ENCODE results near the gene GARNL3. TPM values are rescaled to one million over a fixed set of nuclear protein-coding genes. Genes with fewer than 3 reads are reported as not detected.

Gene GARNL3
- total RNA-seq, 2 experiments from 2014 or later: 3.8 to 4.2 TPM

- ChIA-PET POLR2A (interaction anchor here (0.6 to 1.5 kb wide), 4 partner anchors 11 to 477 kb away, joined by 3 to 4 read pairs (median 3); no protein-coding TSS in a partner anchor), CTCF (interaction anchor here (0.8 to 1.8 kb wide), 2 partner anchors 8 to 135 kb away, joined by 3 to 7 read pairs; no protein-coding TSS in a partner anchor)
- Mint-ChIP-seq H3K9me3 (no peaks in the 10 kb centered on the region), H3K36me3 (ENCODE audit: low read depth) (no peaks in the 10 kb centered on the region), H3K27ac (no peak overlapping the region), H3K4me3 (no peak overlapping the region), H3K27me3 (peaks cover 16% of the 10 kb centered on the region), H3K4me1 (ENCODE audit: low read depth) (peaks cover 3% of the 10 kb centered on the region)
- TF ChIP-seq, protein P1, sequence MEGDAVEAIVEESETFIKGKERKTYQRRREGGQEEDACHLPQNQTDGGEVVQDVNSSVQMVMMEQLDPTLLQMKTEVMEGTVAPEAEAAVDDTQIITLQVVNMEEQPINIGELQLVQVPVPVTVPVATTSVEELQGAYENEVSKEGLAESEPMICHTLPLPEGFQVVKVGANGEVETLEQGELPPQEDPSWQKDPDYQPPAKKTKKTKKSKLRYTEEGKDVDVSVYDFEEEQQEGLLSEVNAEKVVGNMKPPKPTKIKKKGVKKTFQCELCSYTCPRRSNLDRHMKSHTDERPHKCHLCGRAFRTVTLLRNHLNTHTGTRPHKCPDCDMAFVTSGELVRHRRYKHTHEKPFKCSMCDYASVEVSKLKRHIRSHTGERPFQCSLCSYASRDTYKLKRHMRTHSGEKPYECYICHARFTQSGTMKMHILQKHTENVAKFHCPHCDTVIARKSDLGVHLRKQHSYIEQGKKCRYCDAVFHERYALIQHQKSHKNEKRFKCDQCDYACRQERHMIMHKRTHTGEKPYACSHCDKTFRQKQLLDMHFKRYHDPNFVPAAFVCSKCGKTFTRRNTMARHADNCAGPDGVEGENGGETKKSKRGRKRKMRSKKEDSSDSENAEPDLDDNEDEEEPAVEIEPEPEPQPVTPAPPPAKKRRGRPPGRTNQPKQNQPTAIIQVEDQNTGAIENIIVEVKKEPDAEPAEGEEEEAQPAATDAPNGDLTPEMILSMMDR (IDR thresholded peaks at IDR 0.05): no peak
- ATAC-seq: no peak
- DNase-seq: no peak
- intact Hi-C loops (cut with micrococcal nuclease): no loop called here
These were observed 55.0 kb downstream of the GARNL3 start for GRCh38 chr9:127319366-127320114.

- TF ChIP-seq, protein P1 (IDR thresholded peaks at IDR 0.05): no peak
- DNase-seq: no peak
- no peaks in the 10 kb centered on the region for H3K36me3 Mint-ChIP-seq (ENCODE audit: low read depth)
- POLR2A ChIA-PET: interaction anchor here (1.4 to 1.5 kb wide), 2 partner anchors 68 to 478 kb away, joined by 3 to 4 read pairs; no protein-coding TSS in a partner anchor
- intact Hi-C loops (cut with micrococcal nuclease): no loop called here
- peaks cover 3% of the 10 kb centered on the region for H3K4me1 Mint-ChIP-seq (ENCODE audit: low read depth)
- no peak for ATAC-seq
- CTCF ChIA-PET: interaction anchor here (1.0 to 1.8 kb wide), 3 partner anchors 9 to 98 kb away, joined by 3 to 7 read pairs (median 3); no protein-coding TSS in a partner anchor
- H3K9me3 Mint-ChIP-seq: no peaks in the 10 kb centered on the region
- H3K4me3 Mint-ChIP-seq: no peak overlapping the region
- H3K27me3 Mint-ChIP-seq: peaks cover 15% of the 10 kb centered on the region
- no peak overlapping the region for H3K27ac Mint-ChIP-seq
These were observed 55.5 kb downstream of the GARNL3 start for GRCh38 chr9:127320115-127320378.

DNA sequence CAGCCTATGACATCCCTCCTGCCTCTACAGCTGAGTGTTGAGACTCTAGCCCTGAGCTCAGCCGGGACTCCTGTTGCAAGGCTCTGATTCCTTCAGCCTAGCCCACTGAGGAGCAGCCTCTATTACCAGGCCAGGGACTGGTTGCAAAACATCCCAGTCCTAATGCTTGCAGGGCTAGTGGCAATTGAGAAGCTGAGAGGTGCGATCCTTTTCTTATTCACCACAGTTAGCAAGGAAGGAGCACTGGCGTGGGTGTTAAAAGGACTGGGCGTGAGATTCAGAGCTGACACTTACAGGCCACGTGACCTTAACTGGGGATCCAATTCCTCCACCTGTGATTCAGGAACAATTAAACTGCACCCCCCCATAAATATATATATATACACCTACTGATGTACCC is 58.8 kb downstream of the GARNL3 start:
- intact Hi-C loops (cut with micrococcal nuclease): no loop called here
- no peak for ATAC-seq

GRCh38 chr9:127330501-127330900 is 65.9 kb downstream of the GARNL3 start:
- ATAC-seq (no peak), DNase-seq (no peak)
- Mint-ChIP-seq H3K27ac (no peak overlapping the region), H3K4me3 (no peak overlapping the region), H3K27me3 (peaks cover 6% of the 10 kb centered on the region), H3K36me3 (ENCODE audit: low read depth) (no peaks in the 10 kb centered on the region), H3K4me1 (ENCODE audit: low read depth) (no peaks in the 10 kb centered on the region), H3K9me3 (no peaks in the 10 kb centered on the region)
- ChIA-PET CTCF (no interaction called here), POLR2A (no interaction called here)
- intact Hi-C loops (cut with micrococcal nuclease): no loop called here
- TF ChIP-seq, protein P1 (IDR thresholded peaks at IDR 0.05): no peak

More for the DNA sequence above, 58.8 kb downstream of the GARNL3 start:
- DNase-seq: no peak
- TF ChIP-seq, protein P1 (IDR thresholded peaks at IDR 0.05): no peak
- POLR2A ChIA-PET: no interaction called here
- CTCF ChIA-PET: interaction anchor here (2.3 kb wide), 1 partner anchor 12 kb away, joined by 6 read pairs; no protein-coding TSS in a partner anchor
- Mint-ChIP-seq H3K27me3 (peaks cover 14% of the 10 kb centered on the region), H3K27ac (no peak overlapping the region), H3K9me3 (no peaks in the 10 kb centered on the region), H3K4me3 (no peak overlapping the region), H3K36me3 (ENCODE audit: low read depth) (no peaks in the 10 kb centered on the region), H3K4me1 (ENCODE audit: low read depth) (no peaks in the 10 kb centered on the region)

GRCh38 chr9:127333221-127334064 is 68.9 kb downstream of the GARNL3 start:
- no peaks in the 10 kb centered on the region for H3K4me1 Mint-ChIP-seq (ENCODE audit: low read depth)
- ChIA-PET POLR2A (no interaction called here), CTCF (no interaction called here)
- TF ChIP-seq, protein P1 (IDR thresholded peaks at IDR 0.05): no peak
- DNase-seq: no peak
- intact Hi-C loops (cut with micrococcal nuclease): no loop called here
- no peak overlapping the region for H3K4me3 Mint-ChIP-seq
- no peaks in the 10 kb centered on the region for H3K36me3 Mint-ChIP-seq (ENCODE audit: low read depth)
- H3K27me3 Mint-ChIP-seq: peaks cover 3% of the 10 kb centered on the region
- no peak overlapping the region for H3K27ac Mint-ChIP-seq
- ATAC-seq: no peak
- H3K9me3 Mint-ChIP-seq: no peaks in the 10 kb centered on the region
